ENCODE results near the gene ABCF2.

GRCh38 chr7:151178831-151179230 lies 48.2 kb downstream of the ABCF2 start:
- TF ChIP-seq CTCF (IDR thresholded peaks at IDR 0.05) (no peak), EZH2 (IDR thresholded peaks at IDR 0.05; ENCODE audit: borderline replicate concordance, insufficient read depth, low read depth, low read length, poor library complexity, severe bottlenecking) (no peak)
